Adrenal gland (tissue), 5 donors: Measurements from ENCODE around the gene SLC1A5.

Source experiments
- POLR2A ChIP-seq, 2 donors: fragments of 450-650 bp; IDR thresholded peaks; one replicate each; pipeline ENCODE4 v1.6.1; 2017; ENCODE audit warnings: antibody characterized with exemption in 2 of 2, mild to moderate bottlenecking in 2 of 2, moderate library complexity in 1 of 2
- TF ChIP-seq, protein P1 (sequence below), 6 experiments: fragments of 450-650 bp in 4 of 6; fragments of 200-600 bp in 2 of 6; sonication (generic) in 1 of 6; IDR thresholded peaks; 1 replicate in 5 of 6; 2 replicates in 1 of 6; pipeline versions ENCODE4 v1.5.1 to v1.8.0; 2016 to 2021; ENCODE audit warnings: antibody characterized with exemption in 6 of 6, mild to moderate bottlenecking in 2 of 6, moderate library complexity in 1 of 6
- donor health status: DM: no; HTN: no; CAD: no.

DNA sequence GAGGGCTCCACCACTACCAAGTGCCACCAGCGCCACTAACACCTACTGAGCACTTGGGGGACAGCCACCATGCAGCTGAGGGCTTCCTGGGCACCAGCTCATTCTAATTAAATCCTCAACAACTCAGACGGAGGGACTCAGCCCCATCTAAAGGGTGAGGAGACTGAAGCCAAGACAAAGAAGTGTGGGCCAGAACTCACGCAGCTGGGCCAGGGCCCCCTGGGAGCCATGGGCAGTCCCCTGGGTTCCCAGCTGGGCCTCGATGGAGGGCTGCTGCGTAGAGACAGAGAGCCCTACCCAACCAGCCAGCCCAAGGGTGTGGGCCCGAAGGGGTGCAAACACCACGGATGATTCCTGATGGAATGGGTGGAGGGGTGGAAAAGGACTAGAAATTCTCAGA is 58.7 kb downstream of the SLC1A5 start:
- TF ChIP-seq, protein P1, sequence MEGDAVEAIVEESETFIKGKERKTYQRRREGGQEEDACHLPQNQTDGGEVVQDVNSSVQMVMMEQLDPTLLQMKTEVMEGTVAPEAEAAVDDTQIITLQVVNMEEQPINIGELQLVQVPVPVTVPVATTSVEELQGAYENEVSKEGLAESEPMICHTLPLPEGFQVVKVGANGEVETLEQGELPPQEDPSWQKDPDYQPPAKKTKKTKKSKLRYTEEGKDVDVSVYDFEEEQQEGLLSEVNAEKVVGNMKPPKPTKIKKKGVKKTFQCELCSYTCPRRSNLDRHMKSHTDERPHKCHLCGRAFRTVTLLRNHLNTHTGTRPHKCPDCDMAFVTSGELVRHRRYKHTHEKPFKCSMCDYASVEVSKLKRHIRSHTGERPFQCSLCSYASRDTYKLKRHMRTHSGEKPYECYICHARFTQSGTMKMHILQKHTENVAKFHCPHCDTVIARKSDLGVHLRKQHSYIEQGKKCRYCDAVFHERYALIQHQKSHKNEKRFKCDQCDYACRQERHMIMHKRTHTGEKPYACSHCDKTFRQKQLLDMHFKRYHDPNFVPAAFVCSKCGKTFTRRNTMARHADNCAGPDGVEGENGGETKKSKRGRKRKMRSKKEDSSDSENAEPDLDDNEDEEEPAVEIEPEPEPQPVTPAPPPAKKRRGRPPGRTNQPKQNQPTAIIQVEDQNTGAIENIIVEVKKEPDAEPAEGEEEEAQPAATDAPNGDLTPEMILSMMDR (IDR thresholded peaks at IDR 0.05), result no peak
- TF ChIP-seq POLR2A (IDR thresholded peaks at IDR 0.05), result no peak
